ENCODE results near the gene GPBAR1.

The GPBAR1 gene

GRCh38 chr2:218260742-218261422 lies at the start of gene GPBAR1:
Gene GPBAR1, plus strand, starts transcription at chr2:218261015. Its CDS starts 1,710 bp downstream, at chr2:218262725.
- no peak for DNase-seq

GRCh38 chr2:218214116-218214515 lies 46.7 kb upstream of the GPBAR1 start:
- no peak for DNase-seq

- peak in 4 of 51 donors; percentile 4 to 19 (median 15) for DNase-seq
These were observed 44.5 kb upstream of the GPBAR1 start for GRCh38 chr2:218216336-218216673.

GRCh38 chr2:218216674-218217359 lies 44.0 kb upstream of the GPBAR1 start, which contains the start of gene ARPC2:
Gene ARPC2, plus strand, starts transcription at chr2:218217189. Its CDS starts 282 bp downstream, at chr2:218217471.
- DNase-seq, result peak; percentile 62 to 94 (median 89)

- peak in 35 of 51 donors; percentile 11 to 78 (median 39) for DNase-seq
These were observed 43.2 kb upstream of the GPBAR1 start for GRCh38 chr2:218217360-218218267.

GRCh38 chr2:218218268-218219185 lies 42.3 kb upstream of the GPBAR1 start:
- DNase-seq, result no peak

GRCh38 chr2:218219934-218220333 lies 40.9 kb upstream of the GPBAR1 start:
- no peak for DNase-seq

GRCh38 chr2:218221000-218221399 lies 39.8 kb upstream of the GPBAR1 start:
- DNase-seq, result peak in 2 of 51 donors; percentile 5 to 17

GRCh38 chr2:218223046-218223445 lies 37.8 kb upstream of the GPBAR1 start:
- no peak for DNase-seq

GRCh38 chr2:218224186-218224585 lies 36.6 kb upstream of the GPBAR1 start:
- no peak for DNase-seq

GRCh38 chr2:218226903-218227302 lies 33.9 kb upstream of the GPBAR1 start:
- no peak for DNase-seq

- DNase-seq, result no peak
These were observed 32.3 kb upstream of the GPBAR1 start for GRCh38 chr2:218228366-218229090.

- DNase-seq, result peak in 1 of 51 donors; percentile 11
These were observed 31.6 kb upstream of the GPBAR1 start for GRCh38 chr2:218229239-218229638.

- no peak for DNase-seq
These were observed 31.0 kb upstream of the GPBAR1 start for GRCh38 chr2:218229851-218230250.

- DNase-seq, result no peak
These were observed 29.9 kb upstream of the GPBAR1 start for GRCh38 chr2:218230882-218231281.

GRCh38 chr2:218233543-218233942 lies 27.3 kb upstream of the GPBAR1 start:
- DNase-seq, result no peak

- DNase-seq, result no peak
These were observed 26.3 kb upstream of the GPBAR1 start for GRCh38 chr2:218234521-218234920.

- DNase-seq, result no peak
These were observed 25.8 kb upstream of the GPBAR1 start for GRCh38 chr2:218235017-218235416.

GRCh38 chr2:218236829-218237228 lies 24.0 kb upstream of the GPBAR1 start:
- no peak for DNase-seq

GRCh38 chr2:218238887-218239286 lies 21.9 kb upstream of the GPBAR1 start:
- no peak for DNase-seq

Data from hypothalamus (tissue), 51 donors.